CD4-positive, alpha-beta T cell treated with Interleukin-6 at 100 ng/mL for 8 hours (primary cell): Measurements from ENCODE around the gene OR6N1.

Source experiments
- DNase-seq: peaks from one replicate; pipeline ENCODE4 v3.0.0-alpha.2; 2020; ENCODE audit warnings: mixed read lengths, low spot score

OR6N1 gene

DNA sequence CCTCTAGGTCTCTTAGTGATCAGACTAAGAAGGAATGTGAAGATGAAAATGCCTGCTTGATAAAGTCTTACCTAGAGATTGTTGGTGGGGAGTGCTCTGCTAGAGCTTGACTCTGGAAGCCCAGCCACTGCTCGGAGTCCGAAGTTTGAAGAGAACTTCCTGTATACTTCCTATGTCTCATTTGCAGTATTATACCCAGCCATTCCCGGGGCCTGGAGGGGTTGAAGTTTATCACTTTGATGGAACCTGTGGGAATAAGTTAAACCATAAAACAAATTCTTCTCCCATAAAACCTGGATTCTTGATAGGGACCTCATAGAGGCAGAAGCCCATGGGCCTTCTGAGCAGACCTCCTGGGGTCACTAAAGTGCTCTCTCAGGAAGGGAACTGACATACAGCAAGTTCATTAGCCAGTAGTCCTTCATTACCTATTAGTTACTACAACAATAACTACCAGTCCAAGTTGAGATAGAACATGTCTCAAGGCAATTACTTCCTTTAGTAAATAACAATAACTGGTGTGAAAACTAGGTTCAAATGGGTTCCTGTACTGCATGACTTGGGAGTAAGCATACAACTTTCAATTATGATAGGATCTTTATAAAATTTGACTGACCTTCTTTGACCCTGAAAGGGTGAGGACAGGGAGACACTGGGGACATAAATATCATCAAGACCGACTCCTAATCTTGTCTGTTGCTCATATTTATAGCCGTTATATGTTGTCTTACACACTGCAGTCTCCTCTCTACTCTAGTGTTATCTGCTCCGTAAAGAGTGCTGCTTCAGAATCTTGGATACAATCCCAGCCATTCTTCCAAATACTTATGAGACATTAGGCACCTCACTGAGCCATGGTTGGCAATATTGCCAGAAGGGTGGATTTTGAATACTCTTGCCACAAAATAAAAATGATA is at the start of gene OR6N1:
TSS of gene OR6N1 (minus strand) at position 246 of the 917 bp plus-strand sequence. CDS start 5,513 bp downstream, outside the sequence.
- DNase-seq = no peak

- no peak for DNase-seq
These were observed 49.7 kb upstream of the OR6N1 start for GRCh38 chr1:158821723-158822122.

GRCh38 chr1:158819461-158820443 is 47.8 kb upstream of the OR6N1 start:
- DNase-seq = peak; percentile 31

DNA sequence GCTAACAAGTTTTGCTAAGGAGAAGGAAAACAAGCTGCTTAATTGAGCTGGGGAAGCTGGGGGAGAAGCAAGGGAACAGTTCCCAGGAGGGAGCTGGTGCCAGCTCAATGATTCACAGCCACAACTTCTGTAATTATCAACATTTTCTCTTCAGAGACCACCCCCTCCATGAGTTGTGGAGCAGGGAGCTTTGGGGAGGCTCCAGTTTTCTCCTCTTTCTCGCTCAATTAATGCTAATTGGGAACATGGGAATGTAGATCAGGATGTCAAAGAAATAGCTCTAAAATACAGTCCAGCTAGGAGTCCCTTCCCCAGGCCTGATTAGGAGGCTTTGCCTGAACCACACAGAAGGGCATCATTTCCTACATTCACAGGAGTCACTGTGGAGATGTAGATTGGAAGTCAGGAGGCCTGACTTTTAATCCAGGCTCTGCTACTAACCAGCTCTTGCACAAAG is 47.0 kb upstream of the OR6N1 start:
- no peak for DNase-seq

DNA sequence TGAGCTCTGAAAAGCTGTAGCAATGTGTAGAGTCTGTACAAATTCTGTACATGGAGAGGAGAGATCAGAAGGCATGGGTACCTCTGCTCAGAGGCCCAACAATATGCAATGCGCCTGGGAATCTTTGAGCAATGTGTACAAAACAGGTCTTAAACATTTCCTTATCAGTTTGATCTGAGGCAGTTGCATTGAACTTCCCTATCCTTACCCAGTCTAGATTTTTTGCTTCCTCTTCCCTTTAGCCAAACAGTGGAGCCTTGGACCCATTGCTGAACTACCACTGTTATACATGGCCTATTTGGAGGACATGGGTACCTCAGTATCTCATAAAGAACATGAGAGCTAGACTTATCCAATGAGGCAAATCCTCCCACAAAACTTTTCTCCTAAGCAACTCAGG is 46.6 kb upstream of the OR6N1 start:
- DNase-seq = no peak

DNA sequence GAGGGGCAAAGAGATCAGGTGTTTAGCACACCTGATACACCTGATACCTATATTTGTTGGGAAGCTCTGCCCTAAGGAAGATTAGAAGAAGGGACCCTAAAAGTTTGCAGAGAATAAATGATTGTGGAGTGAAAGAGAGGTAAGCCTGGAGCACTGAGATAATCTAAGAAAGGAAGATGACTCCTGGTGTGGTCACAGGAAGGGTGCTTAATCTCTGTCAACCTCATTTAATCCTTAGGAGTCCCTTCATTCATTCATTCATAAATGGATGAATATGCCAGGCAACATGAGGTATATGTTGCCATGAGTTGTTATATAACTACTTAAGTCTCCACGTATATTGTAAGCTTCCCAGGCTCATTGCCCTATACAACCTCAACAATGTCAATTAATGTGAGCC is 43.0 kb upstream of the OR6N1 start:
- no peak for DNase-seq

- DNase-seq = no peak
These were observed 41.2 kb upstream of the OR6N1 start for GRCh38 chr1:158813164-158813563.

DNA sequence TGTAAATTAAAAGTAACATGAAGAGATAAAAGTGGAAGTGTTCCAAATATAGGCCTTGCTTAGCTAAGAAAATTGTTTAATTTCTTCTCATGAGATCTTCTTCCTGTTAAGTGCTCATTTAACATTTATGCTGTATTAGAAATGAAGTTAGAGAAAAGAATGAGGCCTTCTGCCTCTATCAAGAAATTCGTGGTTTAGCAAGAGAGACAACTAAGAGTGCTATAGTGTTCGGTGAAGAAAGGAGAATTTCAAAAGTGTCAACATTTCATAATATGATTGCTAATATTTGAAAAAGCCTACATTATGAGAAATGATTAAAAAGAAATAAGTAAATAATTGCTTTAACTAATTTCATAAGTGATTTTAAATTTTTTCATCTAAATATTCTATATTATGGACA is 40.3 kb upstream of the OR6N1 start:
- DNase-seq = no peak

- no peak for DNase-seq
These were observed 38.3 kb upstream of the OR6N1 start for GRCh38 chr1:158810311-158810710.

GRCh38 chr1:158809862-158810261 is 37.9 kb upstream of the OR6N1 start:
- no peak for DNase-seq

GRCh38 chr1:158809256-158809655 is 37.3 kb upstream of the OR6N1 start:
- DNase-seq = no peak

- DNase-seq = no peak
These were observed 35.0 kb upstream of the OR6N1 start for GRCh38 chr1:158806916-158807536.

DNA sequence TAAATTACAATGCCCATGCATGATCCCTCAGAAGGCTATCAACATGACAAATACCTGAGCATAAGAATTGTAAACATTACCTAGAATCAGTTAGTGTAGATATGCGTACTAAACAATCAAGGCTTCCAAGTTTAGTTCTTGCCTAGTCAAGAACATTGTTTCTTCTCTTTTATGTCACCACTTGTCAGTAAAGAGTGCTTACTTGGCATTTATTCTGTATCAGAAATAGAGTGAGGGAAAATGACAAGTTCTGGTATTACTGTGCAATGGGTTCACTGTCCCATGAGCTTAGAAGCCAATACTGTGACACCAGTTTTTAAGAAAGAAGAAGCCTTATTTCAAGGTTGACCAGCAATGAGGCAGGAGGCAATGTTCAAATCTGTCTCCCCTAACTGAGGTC is 31.7 kb upstream of the OR6N1 start:
- DNase-seq = no peak

DNA sequence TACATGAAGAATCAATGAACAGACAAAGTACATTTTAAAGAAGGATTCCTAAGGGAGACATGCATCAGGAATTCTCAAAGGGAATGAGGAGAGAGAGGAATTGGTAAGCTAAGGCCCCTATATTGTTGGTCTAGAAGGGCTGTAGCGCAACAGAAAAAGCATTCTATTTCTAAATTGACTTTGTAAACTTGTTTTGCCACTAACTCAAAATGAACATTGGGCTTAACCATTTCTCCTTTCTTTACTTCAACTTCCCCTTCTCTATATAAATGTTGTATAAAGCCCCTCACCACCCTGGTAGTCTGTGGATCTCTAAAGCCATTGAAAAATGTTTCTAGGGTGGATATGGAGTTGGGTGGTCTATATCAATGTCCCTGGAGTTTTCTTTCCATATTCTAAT is 29.4 kb upstream of the OR6N1 start:
- no peak for DNase-seq

DNA sequence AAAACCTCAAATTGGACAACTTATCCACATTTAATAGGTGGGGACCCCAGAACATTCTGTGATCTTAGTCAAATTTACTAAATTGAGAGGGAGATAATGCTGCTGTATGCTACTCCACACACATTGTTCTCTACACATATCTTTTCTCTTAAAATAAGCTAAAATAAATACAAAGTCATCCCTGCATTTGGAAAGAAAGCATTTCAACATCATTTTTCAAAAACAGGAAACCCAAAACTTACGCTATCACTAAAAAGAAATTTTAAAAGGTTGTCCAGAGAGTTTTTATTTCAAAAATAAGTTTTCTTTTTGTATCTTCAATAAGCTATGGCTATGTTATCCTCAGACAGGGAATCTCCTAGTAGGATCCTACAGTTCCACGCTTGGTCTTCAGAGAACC is 28.5 kb upstream of the OR6N1 start:
- DNase-seq = no peak

DNA sequence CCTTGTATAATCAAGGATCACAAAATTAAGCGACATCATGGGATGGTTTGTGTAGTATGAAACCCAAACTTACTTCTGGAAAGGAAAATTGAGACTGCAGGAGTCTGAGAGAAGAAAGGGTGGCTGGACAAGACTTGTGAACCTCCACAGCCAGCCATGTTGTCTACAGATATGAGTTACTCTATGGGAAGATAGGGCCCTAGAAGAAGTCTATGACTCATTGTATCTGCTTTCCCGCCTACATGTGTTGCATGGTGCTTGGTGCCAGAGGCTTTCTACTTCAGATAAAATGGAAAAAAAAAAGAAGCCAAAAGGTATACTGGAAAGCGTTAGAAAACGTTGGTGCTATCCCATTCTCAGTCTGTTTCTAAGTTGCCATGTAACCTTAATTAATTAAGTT is 27.7 kb upstream of the OR6N1 start:
- DNase-seq = no peak

GRCh38 chr1:158798531-158798930 is 26.5 kb upstream of the OR6N1 start:
- no peak for DNase-seq

GRCh38 chr1:158794247-158794646 is 22.3 kb upstream of the OR6N1 start:
- DNase-seq = no peak

- DNase-seq = peak; percentile 15
These were observed 21.6 kb upstream of the OR6N1 start for GRCh38 chr1:158793604-158794003.

DNA sequence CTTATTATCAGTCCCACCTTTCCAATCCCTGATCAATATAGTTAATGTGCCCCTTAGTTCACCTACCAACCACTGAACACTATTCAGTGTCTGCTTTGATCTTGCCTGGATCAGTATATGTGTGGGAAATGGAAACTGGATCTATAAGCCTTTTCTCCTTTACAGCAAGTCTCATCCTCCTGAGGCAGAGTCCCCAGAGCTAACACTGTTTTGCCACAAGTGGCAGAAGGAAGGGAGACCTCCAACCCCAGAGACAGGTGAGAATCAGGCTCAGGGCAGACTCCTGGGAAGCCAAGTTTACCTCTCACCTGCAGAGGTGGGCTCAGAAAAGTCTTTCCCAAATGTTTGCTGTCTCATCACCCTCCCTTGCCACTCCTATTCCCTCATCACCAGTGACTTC is 9.1 kb upstream of the OR6N1 start, which contains the start of gene OR6N2:
TSS of gene OR6N2 (minus strand) at position 101 of the 400 bp plus-strand sequence. CDS start 3,569 bp downstream, outside the sequence.
- DNase-seq = no peak

GRCh38 chr1:158754420-158754819 is 17.6 kb downstream of the OR6N1 start, which contains the start of gene OR6K6:
OR6K6 (plus strand) TSS chr1:158754720; CDS start chr1:158754888, 168 bp downstream.
- no peak for DNase-seq
